Cardiac muscle cell (in vitro differentiated cells and primary cell): Measurements from ENCODE around the gene MYOF. TPM values are rescaled to one million over a fixed set of nuclear protein-coding genes. Genes with fewer than 3 reads are reported as not detected.

Experiments
- DNase-seq, 2 donors: peaks; one replicate each; pipeline versions ENCODE4 v3.0.0 to v3.0.0-alpha.2; 2010 to 2017; ENCODE audit warnings: low read depth in 1 of 2, low spot score in 1 of 2
- H3K27ac ChIP-seq: fragments of 200-600 bp; sonication (generic); 2 replicates; pipeline ENCODE4 v1.5.1; 2016
- H3K27me3 ChIP-seq: fragments of 200-600 bp; sonication (generic); 2 replicates; pipeline ENCODE4 v1.6.0; 2016; ENCODE audit warnings: control low read depth
- H3K36me3 ChIP-seq: fragments of 200-600 bp; sonication (generic); 2 replicates; pipeline ENCODE4 v1.5.1; 2016; ENCODE audit warnings: control low read depth
- H3K4me1 ChIP-seq: fragments of 200-600 bp; sonication (generic); 2 replicates; pipeline ENCODE4 v1.8.1; 2017; ENCODE audit warnings: low read depth, mild to moderate bottlenecking, mixed run types
- H3K4me3 ChIP-seq: fragments of 200-600 bp; sonication (generic); 2 replicates; pipeline ENCODE4 v1.5.1; 2016; ENCODE audit warnings: mild to moderate bottlenecking
- H3K9me3 ChIP-seq: fragments of 200-600 bp; sonication (generic); 2 replicates; pipeline ENCODE4 v1.5.1; 2017; ENCODE audit warnings: low read depth, mild to moderate bottlenecking, control low read depth
- polyA plus RNA-seq: library from polyadenylated mRNA; unstranded; fragments of >200 nt; fragmentation: Nextera tagmentation; extraction: Ambion mirVana; gene quantifications from 2 replicates; pipeline ENCODE4 v1.2.1, GENCODE V29; 2016
- total RNA-seq: library from RNA; depleted of rRNA; stranded (reverse); fragments of >200 nt; gene quantifications from 2 replicates; pipeline ENCODE4 v1.2.3, GENCODE V29; 2016
- TF ChIP-seq, protein P1 (sequence below): IDR thresholded peaks from 2 replicates; pipeline ENCODE4 v1.5.1; 2012; ENCODE audit warnings: low read depth, mild to moderate bottlenecking, low read length

The MYOF gene
- total and polyA plus RNA-seq, 2 experiments from 2014 or later: 13.4 to 22.4 TPM

DNA sequence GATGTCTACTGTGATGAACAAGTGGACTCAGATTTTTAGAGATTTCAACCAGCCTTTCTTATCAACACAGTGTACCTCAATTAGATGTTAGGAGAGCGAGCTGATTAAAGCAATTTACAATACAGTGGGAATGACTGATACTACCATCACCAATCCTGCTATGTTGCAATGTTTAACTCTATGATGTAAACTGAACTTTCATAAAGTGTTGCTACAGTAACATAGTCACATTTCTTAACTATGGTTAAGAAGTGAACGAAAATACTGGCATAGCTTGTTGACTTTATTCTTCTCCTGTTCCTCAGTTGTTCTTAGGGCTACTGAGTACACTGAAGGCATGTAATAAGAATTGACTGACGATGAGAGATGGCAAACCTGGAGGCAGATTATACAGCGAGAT is 139.8 kb downstream of the MYOF start:
- no peak for DNase-seq
- TF ChIP-seq, protein P1, sequence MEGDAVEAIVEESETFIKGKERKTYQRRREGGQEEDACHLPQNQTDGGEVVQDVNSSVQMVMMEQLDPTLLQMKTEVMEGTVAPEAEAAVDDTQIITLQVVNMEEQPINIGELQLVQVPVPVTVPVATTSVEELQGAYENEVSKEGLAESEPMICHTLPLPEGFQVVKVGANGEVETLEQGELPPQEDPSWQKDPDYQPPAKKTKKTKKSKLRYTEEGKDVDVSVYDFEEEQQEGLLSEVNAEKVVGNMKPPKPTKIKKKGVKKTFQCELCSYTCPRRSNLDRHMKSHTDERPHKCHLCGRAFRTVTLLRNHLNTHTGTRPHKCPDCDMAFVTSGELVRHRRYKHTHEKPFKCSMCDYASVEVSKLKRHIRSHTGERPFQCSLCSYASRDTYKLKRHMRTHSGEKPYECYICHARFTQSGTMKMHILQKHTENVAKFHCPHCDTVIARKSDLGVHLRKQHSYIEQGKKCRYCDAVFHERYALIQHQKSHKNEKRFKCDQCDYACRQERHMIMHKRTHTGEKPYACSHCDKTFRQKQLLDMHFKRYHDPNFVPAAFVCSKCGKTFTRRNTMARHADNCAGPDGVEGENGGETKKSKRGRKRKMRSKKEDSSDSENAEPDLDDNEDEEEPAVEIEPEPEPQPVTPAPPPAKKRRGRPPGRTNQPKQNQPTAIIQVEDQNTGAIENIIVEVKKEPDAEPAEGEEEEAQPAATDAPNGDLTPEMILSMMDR: no peak
- Histone ChIP-seq H3K4me3 (no peak overlapping the region), H3K9me3 (no peaks in the 10 kb centered on the region), H3K4me1 (peaks cover 9% of the 10 kb centered on the region), H3K27me3 (no peaks in the 10 kb centered on the region), H3K36me3 (peaks cover 8% of the 10 kb centered on the region), H3K27ac (no peak overlapping the region)

DNA sequence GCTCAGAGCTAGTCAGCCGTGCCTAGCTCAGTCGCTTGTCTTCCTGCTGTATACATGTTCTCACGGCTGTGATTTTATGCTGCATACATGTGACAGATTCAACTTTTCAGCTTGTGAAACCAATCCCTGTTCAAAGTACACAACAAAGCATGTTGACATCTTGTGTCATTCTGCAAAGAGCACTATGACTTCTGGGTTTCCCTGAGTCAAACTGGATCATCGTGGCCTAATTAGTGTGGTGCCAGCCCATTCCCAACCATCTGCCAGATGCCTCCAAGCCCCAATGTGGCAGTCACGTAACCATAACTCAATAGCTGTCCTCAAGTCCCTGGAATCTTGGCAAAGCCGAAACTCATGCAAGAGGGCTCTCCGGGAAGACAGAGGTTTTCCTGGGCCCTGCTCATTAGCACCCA is 144.8 kb downstream of the MYOF start:
- no peaks in the 10 kb centered on the region for H3K4me1 ChIP-seq
- peaks cover under 1% of the 10 kb centered on the region for H3K36me3 ChIP-seq
- no peak for DNase-seq
- no peaks in the 10 kb centered on the region for H3K9me3 ChIP-seq
- TF ChIP-seq, protein P1: no peak
- no peak overlapping the region for H3K27ac ChIP-seq
- no peaks in the 10 kb centered on the region for H3K27me3 ChIP-seq
- no peak overlapping the region for H3K4me3 ChIP-seq

DNA sequence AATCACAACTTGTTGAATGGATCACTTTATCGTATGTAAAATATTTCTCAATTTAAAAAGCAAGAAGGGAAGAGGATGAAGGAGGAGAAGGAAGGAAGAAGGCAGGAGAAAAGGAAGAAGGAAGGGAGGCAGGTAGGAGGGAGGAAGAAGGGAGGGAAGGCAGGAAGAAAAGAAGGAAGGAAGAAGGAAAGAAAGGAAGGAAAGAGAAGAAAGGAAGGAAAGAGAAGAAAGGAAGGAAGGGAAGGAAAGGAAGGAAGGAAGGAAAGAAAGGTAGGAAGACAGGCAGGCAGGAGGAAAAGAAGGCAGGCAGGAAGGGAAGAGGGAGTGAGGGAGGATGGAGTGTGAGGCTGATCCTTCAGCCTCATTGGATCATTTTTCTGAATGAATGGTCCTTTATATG is 145.5 kb downstream of the MYOF start:
- H3K27me3 ChIP-seq: no peaks in the 10 kb centered on the region
- no peak overlapping the region for H3K27ac ChIP-seq
- H3K36me3 ChIP-seq: no peaks in the 10 kb centered on the region
- DNase-seq: no peak
- H3K4me1 ChIP-seq: no peaks in the 10 kb centered on the region
- no peaks in the 10 kb centered on the region for H3K9me3 ChIP-seq
- TF ChIP-seq, protein P1: no peak
- no peak overlapping the region for H3K4me3 ChIP-seq

DNA sequence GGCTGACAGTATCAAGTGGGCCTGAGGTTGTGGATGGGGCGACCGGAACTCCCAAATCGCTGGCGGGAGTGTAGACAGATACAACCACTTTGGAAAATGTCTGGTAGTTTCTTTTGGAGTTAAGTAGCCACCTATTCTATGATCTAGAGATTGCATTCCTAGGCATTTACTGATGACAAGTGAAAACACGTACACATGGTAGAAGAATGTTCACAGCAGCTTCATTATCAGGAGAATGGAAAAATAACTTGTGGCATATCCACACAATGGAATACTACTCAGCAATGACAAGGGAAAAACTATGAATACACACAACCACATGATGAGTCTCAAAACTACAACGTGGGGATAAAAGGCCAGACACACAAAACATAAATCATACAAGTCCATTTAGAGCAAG is 146.0 kb downstream of the MYOF start:
- H3K27me3 ChIP-seq: no peaks in the 10 kb centered on the region
- TF ChIP-seq, protein P1: no peak
- no peak overlapping the region for H3K4me3 ChIP-seq
- no peaks in the 10 kb centered on the region for H3K9me3 ChIP-seq
- H3K36me3 ChIP-seq: no peaks in the 10 kb centered on the region
- H3K27ac ChIP-seq: no peak overlapping the region
- no peak for DNase-seq
- no peaks in the 10 kb centered on the region for H3K4me1 ChIP-seq

DNA sequence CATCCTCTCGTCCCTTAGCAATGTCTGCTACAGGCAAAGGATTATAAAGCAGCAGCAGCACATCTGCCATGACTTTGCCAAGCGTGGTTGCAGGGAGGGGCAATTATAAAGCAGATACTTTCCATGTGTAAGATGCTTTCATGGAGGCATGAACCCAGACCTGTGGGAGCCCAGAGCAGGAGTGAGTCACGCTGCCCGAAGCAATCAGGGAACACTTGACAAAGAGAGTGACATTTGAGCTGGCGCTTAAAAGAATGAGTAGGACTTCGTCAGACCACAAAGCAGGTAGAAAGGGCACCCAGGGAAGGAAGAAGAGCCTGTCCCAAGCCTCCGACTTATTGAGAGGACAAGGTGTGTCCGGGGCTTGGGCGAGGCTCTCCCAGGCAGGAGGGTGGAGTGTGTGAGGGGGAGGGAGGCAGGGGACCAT is 147.2 kb downstream of the MYOF start:
- no peak for DNase-seq
- Histone ChIP-seq H3K27ac (no peak overlapping the region), H3K27me3 (no peaks in the 10 kb centered on the region), H3K36me3 (no peaks in the 10 kb centered on the region), H3K4me1 (no peaks in the 10 kb centered on the region), H3K9me3 (no peaks in the 10 kb centered on the region), H3K4me3 (no peak overlapping the region)
- TF ChIP-seq, protein P1: no peak

DNA sequence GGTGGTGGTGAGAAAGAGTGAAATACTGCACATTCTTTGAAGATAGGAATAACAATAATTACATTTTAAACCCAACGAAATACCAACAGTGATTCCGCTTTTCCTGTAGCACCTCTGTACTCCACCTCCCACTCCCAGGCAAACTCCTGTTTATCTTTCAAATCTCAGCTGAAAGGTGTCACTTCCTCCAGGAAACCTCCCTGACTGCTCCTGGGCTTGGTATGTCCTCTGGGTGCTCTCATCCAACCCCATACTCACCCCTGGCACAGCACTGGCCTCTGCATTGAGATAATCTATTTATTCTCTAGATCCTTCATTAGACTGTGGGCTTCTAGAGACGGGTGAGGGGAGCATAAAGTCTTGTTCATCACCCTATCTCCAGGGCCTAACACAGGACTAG is 148.0 kb downstream of the MYOF start:
- Histone ChIP-seq H3K4me1 (no peaks in the 10 kb centered on the region), H3K27me3 (no peaks in the 10 kb centered on the region), H3K4me3 (no peak overlapping the region), H3K9me3 (no peaks in the 10 kb centered on the region), H3K27ac (no peak overlapping the region), H3K36me3 (no peaks in the 10 kb centered on the region)
- TF ChIP-seq, protein P1: no peak
- no peak for DNase-seq
